GM12801 (cell line): ENCODE results near the gene ZFTA.

Experiments used
- CTCF ChIP-seq: IDR thresholded peaks from one replicate; pipeline ENCODE4 v1.5.1; 2011; ENCODE audit warnings: control low read depth; ENCODE audit not compliant: insufficient read length; ENCODE audit errors: extremely low read depth

ZFTA gene

DNA sequence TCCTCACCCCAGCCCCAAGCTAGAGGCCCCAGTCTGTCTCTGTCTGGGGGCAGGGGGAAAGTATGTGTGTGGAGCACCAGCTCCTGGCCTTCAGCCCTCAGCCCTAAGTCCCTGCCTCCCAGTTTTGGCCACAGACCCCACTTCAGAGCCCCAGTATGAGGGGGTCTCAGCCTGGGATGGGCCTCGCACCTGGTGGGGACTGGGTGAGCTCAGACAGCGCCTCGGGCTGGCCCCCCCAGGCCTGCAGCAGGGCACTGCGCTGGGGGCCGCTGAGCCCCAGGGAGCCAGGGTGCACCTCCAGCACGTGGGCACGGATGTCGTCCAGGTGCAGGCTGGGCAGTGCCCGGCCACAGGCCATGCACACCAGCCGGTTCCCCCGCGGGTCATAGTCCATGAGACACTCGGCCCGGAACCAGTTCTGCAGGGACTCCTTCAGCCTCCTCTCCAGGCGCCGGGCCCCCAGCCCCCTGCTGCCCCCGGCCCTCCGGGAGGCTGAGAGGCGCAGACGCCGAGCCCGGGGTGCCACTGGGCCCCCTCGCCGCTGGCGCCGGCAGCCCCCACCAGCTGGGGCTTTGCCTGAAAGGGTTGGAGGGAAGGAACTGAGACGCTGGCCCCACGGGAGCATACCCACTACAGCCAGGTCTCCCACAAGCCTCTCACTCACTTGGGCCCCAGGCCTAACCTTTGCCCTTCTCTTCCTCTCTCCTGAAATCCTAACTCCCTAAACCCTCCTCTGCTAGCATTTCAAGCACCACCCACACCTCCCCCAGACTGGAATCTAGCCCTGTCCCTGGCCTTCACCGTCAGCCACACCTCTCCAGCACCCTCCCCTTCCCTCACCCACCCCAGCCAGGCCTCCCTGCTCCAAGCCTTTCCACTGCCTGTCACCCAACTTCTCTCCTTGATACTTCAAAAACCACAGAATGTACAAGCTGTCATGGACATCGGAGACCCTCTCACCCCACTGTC, 3.6 kb downstream of the ZFTA start:
- no peak for TF ChIP-seq CTCF

DNA sequence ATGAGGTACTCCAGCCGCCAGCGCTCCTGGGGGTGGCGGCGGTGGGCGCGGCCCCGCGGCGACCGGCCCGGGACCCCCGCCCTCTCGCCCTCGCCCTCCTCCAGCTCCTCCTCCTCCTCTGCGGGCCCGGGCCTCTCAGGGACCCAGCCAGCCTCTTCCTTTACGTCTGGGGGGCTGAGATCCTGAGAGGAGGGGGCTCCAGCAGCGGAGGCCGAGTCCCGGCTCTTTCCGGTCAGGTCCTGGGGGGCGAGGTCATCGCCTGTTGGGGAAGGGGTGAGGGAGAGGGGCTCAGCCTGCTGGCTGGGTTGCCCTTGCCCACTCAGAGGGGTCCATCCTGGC, 4.3 kb downstream of the ZFTA start:
- TF ChIP-seq CTCF, result no peak

- no peak for TF ChIP-seq CTCF
Observed at GRCh38 chr11:63763496-63764339, 4.9 kb downstream of the ZFTA start.

- TF ChIP-seq CTCF, result no peak
Observed at GRCh38 chr11:63762654-63763495, 5.7 kb downstream of the ZFTA start.

DNA sequence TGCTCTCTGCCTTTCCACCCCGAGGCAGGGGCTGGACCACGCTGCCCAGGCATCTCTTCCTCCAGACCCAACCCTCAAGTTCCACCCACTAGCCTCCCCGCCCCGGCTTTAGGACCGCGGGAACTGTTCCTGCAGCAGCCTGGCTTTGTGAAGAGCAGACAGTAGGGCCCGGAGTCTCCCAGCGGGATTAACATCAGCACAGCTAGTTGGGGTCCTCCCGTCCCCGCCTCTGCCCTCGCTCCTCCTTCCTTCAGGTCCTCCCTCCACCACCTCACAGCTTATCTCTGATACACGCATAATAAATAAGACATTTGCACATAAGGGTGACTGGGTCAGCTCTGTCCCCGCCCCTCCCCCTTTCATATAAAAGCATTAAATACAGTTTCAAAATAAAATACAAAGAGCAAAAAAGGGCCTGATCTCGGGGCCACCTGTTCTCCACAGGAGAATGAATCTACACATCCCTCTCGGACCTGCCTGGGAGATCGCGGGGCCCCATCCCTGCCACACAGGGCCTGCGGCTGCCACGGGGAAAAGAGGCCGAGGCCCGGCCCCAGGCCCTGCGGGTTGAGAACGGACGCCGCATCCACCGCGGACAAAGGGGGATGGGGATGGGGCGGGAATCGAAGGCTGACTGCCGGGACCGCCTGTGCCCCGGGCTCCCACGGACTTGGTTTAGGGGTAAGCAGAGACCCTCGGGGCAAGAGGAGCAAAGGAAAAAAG, 6.5 kb downstream of the ZFTA start:
- no peak for TF ChIP-seq CTCF

GRCh38 chr11:63761188-63761587, 7.4 kb downstream of the ZFTA start:
- no peak for TF ChIP-seq CTCF
